ENCODE data around the gene PRXL2A. TPM values are rescaled to one million over a fixed set of nuclear protein-coding genes. Genes with fewer than 3 reads are reported as not detected.
"Not testable (repeated sequence)": the region's sequence is repeated elsewhere in the genome, so short reads cannot be mapped to it uniquely, and the experiment has no call there.

PRXL2A gene, protein sequence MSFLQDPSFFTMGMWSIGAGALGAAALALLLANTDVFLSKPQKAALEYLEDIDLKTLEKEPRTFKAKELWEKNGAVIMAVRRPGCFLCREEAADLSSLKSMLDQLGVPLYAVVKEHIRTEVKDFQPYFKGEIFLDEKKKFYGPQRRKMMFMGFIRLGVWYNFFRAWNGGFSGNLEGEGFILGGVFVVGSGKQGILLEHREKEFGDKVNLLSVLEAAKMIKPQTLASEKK
- 64.4 and 72.4 TPM in 2 replicates for total RNA-seq

DNA sequence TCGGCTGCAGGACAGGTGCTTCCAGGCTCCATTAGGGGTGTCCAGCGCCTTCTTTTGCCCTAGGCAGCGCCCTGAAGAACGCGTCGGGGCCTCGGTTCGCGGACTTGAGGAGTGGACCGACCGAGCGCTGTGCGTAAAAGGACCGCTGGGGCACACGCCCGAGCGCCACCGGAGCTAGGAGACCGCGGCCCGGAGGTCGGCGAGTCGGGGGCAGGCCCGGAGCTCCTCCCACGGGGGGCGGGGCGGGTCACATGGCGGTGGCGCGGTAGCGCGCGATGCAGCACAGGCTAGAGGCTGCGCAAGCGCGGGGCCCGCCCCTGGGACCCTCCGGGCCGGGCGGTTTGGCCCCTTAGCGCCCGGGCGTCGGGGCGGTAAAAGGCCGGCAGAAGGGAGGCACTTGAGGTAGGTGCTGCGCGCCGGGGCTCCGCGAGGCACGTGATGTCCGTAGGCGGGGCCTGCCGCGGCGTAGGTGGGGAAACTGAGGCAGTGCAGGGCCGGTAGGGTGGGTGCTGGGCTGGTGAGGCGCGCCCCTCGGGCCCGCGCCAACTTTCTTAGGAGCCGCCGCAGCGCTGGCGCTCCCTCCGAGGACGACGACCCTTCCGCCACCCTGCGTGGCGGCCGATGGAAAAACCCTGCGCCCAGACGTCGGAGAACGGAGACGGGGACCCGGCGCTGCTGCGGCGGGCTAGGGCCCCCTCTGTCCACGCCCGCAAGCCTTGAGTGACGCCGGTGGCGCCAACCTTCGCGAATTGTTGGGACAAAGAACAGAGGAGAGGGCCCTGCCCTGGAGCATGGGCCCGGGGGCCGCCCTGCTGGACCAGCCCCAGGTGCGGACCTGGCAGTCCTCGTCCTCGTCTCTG, at the start of gene PRXL2A:
Gene PRXL2A, plus strand, starts transcription at position 310 of the 860 bp plus-strand sequence. CDS start 11,917 bp downstream, outside the sequence.
- Histone ChIP-seq H3K27me3 (ENCODE audit: control insufficient read depth, insufficient read depth, low read length) (no peaks in the 10 kb centered on the region), H3K36me3 (ENCODE audit: control insufficient read depth, insufficient read depth, low read length) (no peaks in the 10 kb centered on the region), H3K4me3 (ENCODE audit: low read depth, low read length) (peak within 1 kb of the TSS; percentile 68)
- no peak for DNase-seq (ENCODE audit: low read depth)
- TF ChIP-seq, protein P1, sequence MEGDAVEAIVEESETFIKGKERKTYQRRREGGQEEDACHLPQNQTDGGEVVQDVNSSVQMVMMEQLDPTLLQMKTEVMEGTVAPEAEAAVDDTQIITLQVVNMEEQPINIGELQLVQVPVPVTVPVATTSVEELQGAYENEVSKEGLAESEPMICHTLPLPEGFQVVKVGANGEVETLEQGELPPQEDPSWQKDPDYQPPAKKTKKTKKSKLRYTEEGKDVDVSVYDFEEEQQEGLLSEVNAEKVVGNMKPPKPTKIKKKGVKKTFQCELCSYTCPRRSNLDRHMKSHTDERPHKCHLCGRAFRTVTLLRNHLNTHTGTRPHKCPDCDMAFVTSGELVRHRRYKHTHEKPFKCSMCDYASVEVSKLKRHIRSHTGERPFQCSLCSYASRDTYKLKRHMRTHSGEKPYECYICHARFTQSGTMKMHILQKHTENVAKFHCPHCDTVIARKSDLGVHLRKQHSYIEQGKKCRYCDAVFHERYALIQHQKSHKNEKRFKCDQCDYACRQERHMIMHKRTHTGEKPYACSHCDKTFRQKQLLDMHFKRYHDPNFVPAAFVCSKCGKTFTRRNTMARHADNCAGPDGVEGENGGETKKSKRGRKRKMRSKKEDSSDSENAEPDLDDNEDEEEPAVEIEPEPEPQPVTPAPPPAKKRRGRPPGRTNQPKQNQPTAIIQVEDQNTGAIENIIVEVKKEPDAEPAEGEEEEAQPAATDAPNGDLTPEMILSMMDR (IDR thresholded peaks at IDR 0.05; ENCODE audit: insufficient read depth, low read length, poor library complexity, severe bottlenecking) = no peak

DNA sequence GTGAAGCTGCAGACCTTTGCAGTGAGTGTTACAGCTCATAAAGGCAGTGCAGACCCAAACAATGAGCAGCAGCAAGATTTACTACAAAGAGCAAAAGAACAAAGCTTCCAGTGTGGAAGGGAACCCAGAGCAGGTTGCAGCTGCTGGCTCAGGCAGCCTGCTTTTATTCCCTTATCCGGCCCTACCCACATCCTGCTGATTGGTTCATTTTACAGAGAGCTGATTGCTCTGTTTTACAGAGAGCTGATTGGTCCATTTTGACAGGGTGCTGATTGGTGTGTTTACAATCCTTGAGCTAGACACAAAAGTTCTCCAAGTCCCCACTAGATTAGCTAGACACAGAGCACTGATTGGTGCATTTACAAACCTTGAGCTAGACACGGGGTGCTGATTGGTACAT, 49.4 kb upstream of the PRXL2A start:
- not testable (repeated sequence) for H3K4me3 ChIP-seq (ENCODE audit: low read depth, low read length); DNase-seq (ENCODE audit: low read depth); H3K36me3 ChIP-seq (ENCODE audit: control insufficient read depth, insufficient read depth, low read length)
- H3K27me3 ChIP-seq (ENCODE audit: control insufficient read depth, insufficient read depth, low read length) = peaks cover 13% of the 10 kb centered on the region

DNA sequence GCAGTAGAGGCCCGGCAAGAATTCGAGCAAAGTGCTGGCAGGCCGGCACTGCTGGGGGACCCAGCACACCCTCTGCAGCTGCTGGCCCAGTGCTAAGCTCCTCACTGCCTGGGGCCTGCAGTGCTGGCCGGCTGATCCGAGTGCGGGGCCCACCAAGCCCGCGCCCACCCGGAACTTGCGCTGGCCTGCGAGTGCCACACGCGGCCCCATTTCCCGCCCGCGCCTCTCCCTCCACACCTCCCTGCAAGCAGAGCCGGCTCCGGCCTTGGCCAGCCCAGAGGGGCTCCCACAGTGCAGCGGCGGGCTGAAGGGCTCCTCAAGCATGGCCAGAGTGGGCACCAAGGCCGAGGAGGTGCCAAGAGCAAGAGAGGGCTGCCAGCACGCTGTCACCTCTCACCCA, 48.7 kb upstream of the PRXL2A start:
- no peak overlapping the region for H3K4me3 ChIP-seq (ENCODE audit: low read depth, low read length)
- TF ChIP-seq, protein P1 (IDR thresholded peaks at IDR 0.05; ENCODE audit: insufficient read depth, low read length, poor library complexity, severe bottlenecking) = no peak
- DNase-seq (ENCODE audit: low read depth) = no peak
- peaks cover 13% of the 10 kb centered on the region for H3K27me3 ChIP-seq (ENCODE audit: control insufficient read depth, insufficient read depth, low read length)
- H3K36me3 ChIP-seq (ENCODE audit: control insufficient read depth, insufficient read depth, low read length) = no peaks in the 10 kb centered on the region

DNA sequence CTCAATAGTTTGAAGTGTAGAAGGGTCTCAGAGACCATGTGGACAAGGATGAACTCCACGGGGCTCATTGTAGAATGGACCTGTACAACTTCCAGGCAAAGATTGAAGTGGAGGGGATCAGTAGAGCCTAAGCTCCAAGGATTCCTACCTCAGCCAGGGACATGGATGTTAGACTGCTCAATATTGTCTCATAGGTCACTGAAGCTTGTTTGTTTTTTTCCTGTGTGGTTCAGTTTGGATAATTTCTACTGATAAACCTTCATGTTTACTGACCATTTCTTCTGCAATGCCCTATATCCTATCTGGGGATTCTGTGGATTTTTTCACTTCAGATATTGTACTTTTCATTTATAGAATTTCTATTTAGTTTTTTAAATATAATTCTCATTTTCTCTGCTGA, 42.8 kb upstream of the PRXL2A start:
- H3K36me3 ChIP-seq (ENCODE audit: control insufficient read depth, insufficient read depth, low read length) = no peaks in the 10 kb centered on the region
- TF ChIP-seq, protein P1 (IDR thresholded peaks at IDR 0.05; ENCODE audit: insufficient read depth, low read length, poor library complexity, severe bottlenecking) = no peak
- no peak overlapping the region for H3K4me3 ChIP-seq (ENCODE audit: low read depth, low read length)
- no peak for DNase-seq (ENCODE audit: low read depth)
- no peaks in the 10 kb centered on the region for H3K27me3 ChIP-seq (ENCODE audit: control insufficient read depth, insufficient read depth, low read length)

DNA sequence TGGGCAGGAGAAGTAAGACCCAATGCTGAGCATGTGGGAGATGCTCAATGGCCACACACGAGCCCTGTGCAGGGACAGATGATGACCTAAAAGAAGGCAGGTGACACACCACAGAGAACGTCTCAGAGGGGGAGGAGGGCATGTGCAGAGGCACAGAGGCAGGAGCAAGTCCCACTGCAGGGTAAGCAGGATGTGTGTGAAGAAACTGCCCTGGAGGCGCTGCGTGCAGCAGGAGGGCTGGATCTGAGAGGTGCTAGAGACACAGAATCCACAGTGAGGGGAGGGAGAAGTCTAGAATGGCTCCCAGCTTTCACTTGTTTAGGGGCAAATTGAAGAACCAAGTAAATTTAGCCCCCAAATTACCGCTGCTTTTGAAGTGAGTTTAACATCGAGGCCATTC, 36.9 kb upstream of the PRXL2A start:
- no peak overlapping the region for H3K4me3 ChIP-seq (ENCODE audit: low read depth, low read length)
- DNase-seq (ENCODE audit: low read depth) = no peak
- no peaks in the 10 kb centered on the region for H3K36me3 ChIP-seq (ENCODE audit: control insufficient read depth, insufficient read depth, low read length)
- TF ChIP-seq, protein P1 (IDR thresholded peaks at IDR 0.05; ENCODE audit: insufficient read depth, low read length, poor library complexity, severe bottlenecking) = no peak
- H3K27me3 ChIP-seq (ENCODE audit: control insufficient read depth, insufficient read depth, low read length) = no peaks in the 10 kb centered on the region

DNA sequence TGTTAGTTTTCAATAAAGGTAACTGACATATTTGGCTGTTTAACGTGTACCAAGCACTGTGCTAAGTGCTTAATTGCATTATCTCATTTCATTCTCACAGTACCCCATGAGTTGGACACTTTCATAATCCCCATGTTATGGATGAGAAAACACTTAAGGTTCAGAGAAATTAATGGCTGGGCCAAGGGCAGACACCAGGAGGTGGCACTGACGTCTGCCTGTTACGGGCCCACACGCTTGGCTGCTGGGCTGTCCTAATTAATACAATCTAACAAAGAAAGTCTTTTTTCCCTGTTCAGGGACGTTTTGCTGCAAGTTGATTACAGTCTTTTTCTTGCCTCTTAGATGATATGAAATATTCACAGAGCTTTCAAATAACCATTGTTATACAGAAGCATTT, 35.7 kb upstream of the PRXL2A start:
- no peak for DNase-seq (ENCODE audit: low read depth)

More for the DNA sequence above, 35.7 kb upstream of the PRXL2A start:
- Histone ChIP-seq H3K27me3 (ENCODE audit: control insufficient read depth, insufficient read depth, low read length) (no peaks in the 10 kb centered on the region), H3K4me3 (ENCODE audit: low read depth, low read length) (no peak overlapping the region), H3K36me3 (ENCODE audit: control insufficient read depth, insufficient read depth, low read length) (no peaks in the 10 kb centered on the region)
- TF ChIP-seq, protein P1 (IDR thresholded peaks at IDR 0.05; ENCODE audit: insufficient read depth, low read length, poor library complexity, severe bottlenecking) = no peak

Data from kidney epithelial cell (primary cell).